NCI-H1436 treated with DMSO at 0.1 percent for 48 hours (cell line): Measurements from ENCODE around the gene FOXP1.

ENCODE experiments used
- DNase-seq: peaks from one replicate; lab custom pipeline; 2025; lab: John Stamatoyannopoulos, UW

Gene FOXP1

GRCh38 chr3:71102111-71102983 is 481.2 kb downstream of the FOXP1 start:
- no peak for DNase-seq

GRCh38 chr3:71101626-71102025 is 481.9 kb downstream of the FOXP1 start:
- no peak for DNase-seq

DNA sequence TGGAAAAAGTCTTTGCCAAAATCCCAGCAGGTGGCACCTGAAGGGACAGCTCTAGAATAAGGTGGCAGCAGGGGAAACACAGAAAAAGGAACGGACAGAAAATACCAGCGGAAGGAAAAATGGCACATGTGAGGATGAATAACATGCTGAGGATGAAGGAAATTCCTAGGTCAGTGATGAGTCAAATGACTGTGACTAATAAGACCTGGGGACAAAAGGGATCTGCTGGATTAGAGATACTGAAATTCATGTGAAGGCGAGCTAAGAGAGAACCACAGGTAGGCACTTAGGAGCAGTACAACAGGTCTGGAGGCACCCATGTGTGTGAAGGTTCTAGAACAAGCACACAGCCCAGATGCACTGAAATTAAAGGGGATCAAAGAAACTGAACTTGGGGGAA is 482.5 kb downstream of the FOXP1 start:
- no peak for DNase-seq

- no peak for DNase-seq
Measured at GRCh38 chr3:71099997-71100719, 483.4 kb downstream of the FOXP1 start.

- DNase-seq, result no peak
Measured at GRCh38 chr3:71097557-71097956, 486.0 kb downstream of the FOXP1 start.

- DNase-seq, result no peak
Measured at GRCh38 chr3:71095511-71096291, 487.8 kb downstream of the FOXP1 start.

- no peak for DNase-seq
Measured at GRCh38 chr3:71094658-71095209, 488.8 kb downstream of the FOXP1 start.

GRCh38 chr3:71092665-71093064 is 490.9 kb downstream of the FOXP1 start:
- DNase-seq, result no peak

GRCh38 chr3:71090207-71090606 is 493.3 kb downstream of the FOXP1 start:
- DNase-seq, result no peak

DNA sequence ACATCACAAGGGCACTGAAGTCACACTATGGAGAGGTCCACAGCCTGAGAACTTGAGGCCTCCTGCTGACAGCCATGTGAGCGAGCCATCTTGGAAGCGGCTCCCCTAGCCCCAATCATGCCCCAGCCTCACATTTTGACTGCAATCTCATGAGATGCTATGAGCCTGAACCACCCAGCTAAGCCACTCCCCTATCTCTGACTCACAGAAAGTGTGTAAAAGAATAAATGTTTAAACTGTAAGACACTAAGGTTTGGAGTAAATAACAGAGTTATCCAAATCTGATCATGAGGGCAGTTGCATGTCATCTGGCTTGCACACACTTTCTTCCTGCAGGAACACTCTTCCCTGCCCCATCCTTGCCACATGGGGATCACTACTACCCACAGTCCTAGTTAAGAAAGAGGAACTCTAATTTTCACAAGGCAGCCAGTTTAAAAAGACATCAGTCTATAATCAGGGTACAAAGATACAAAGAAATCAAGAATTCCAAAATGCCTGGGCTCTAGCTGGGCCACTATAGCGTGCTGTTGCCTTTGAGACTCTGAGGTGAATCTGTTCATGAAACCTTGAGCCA is 494.2 kb downstream of the FOXP1 start:
- no peak for DNase-seq

DNA sequence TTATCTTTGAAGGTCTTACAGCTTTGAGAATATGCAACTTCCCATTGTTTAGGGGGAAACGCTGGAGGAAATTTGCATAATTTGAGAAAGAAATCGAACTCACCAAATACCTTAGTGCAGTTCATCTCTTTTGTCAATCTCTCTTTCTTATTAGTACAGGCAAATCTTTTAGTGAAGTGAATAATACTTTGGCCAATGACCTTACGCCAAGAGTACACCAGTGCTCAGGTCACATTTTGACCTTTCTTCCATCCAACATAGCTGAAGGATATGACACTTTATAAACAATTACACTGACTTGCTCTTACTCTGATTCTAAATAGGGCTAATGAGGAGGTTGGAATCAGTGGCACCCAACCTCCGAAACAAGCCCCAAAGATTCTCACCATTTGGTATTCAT is 494.8 kb downstream of the FOXP1 start:
- no peak for DNase-seq

DNA sequence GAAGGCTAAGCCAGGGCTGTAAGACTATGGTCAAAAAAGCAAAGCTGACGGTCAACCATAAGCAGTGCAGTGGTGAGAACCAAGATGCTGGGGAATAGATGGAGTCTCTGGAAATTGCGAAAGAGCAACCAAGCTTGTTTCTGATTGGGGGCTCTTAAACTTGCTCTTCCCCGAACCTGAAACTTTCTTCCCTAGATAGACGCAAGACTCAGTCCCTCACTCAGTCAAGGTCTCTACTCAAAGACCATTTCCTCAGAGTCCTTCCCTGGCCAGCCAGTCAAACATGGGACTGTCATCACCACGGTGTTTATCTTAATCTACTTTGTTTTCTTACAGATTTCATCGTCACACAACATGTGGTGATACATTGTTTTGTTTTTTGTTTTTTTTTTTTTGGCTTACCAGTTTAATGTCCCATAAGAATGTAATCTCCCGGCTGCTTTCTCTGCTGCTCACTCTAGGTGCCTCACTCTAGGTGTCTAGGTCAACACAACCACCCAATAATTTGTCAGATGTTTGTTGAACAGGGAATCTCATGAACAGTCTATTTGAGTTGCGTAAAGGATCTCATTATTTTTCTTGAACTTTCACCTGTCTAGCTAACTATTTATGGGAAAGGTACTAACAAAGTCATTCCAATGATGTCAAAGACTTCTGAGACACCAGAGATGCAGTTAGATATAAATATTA is 495.4 kb downstream of the FOXP1 start:
- DNase-seq, result no peak

DNA sequence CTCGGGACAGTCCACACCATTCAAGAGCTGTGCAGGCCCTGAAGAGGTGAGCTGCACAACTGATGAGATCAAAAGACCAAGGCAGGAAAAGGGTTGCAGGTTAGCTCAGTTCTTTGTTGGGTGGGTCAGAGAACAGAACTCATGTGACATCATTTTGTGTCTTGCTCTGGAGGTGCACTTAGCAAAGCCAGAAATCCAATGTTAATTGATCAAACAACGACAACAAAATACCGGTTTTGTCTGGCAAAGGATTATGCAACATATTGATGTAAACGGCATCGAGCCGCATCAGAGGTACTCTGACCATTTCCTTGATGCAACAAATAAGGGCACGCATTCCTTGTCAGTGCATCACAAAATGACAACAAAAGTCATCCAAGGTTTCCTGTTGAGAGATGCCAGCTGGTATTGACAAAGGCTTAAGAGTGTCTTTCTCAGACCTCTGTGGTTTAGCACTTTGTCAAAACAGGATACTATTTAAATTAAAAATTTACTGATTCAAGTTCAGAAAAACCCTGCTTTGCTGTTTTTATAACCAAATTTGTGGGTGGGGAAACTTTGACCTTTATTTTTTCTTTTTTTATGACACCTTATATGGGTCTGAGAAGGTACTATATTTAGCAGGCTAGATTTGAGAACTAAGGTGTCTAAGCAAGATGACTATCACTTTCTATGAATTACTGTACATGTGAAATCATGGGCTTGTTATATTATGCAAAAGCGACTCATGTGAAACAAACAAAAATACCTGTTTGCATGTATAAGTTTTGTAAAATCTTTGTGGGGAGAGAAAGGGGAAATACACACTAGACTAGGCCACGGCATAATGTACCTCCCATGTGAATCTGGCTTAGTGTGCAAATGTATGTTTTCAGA is 496.1 kb downstream of the FOXP1 start:
- DNase-seq, result no peak

GRCh38 chr3:71086777-71087142 is 496.8 kb downstream of the FOXP1 start:
- DNase-seq, result no peak

DNA sequence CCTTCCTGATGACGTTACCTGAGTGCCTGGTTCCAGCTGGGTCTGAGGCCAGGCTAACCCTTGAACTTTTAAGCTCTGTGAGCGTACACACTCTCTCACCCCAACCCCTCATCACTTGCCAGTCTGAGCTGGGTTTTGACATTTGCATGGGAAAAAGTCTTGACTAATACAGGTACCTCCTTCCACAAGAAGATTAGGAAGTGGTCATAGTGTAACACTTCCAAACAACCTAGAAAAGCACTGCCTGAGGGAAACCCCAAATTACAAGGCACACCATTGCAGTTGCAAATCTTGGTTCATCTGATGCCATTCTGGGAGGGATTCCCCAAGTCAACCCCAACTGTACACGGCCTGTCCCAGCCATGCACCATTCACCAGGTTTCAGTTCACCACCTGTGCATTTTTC is 499.8 kb downstream of the FOXP1 start:
- no peak for DNase-seq

DNA sequence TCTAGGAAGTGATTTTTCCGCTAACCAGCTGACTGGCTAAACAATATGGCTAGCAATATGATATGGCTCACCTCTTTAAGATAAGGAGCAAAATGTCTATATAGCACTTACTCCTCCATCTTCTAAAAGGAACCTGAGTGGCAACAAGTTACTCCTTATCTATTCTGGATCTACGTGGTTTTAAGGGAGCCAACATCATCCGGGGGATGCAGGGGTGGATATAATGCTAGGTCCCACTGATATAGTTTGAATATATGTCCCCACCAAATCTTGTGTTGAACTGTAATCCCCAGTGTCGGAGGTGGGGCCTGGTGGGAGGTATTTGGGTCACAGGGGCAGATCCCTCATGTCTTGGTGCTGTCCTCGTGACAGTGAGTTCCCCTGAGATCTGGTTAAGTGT is 500.7 kb downstream of the FOXP1 start:
- no peak for DNase-seq

- no peak for DNase-seq
Measured at GRCh38 chr3:71080517-71081083, 502.9 kb downstream of the FOXP1 start.

DNA sequence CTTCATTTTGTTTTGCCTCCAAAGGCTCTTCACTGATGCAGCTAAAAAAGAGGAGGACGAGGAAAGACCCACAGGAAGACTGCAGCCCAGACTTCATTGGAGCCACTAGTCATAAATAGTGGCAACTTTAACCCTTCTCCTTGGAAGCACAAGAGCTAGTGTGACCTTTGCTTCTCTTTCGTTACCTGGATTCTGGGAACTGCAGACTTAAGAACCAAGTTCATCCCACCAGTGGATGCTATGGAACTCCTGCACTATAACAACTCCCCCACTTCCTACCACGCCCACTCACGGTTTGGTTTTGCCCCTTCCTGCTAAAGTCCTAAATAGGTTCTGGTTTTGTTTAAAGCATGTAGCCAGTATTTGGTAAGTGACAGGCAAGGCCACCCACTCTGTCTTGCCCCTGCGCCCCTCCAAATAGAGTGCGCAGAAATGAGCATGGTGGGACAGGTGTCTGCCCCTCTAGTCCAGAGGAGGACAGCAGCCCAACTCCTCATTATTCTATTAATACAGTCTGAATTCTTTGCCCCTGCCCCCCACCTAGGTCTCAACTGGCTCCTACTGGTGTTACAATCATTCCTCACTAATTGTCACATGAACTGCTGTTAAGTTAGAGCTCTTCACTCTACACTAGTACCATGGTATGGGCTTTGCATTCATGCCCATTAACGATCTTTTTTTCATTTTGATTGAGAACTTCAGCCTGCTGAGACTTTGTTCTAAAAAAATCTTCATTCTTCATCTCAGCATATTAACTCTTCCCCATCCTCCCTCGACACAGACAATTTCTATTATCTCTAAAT is 504.6 kb downstream of the FOXP1 start:
- DNase-seq, result no peak

GRCh38 chr3:71078199-71078598 is 505.3 kb downstream of the FOXP1 start:
- no peak for DNase-seq
